HepG2 (cell line): ENCODE data around the gene RBM26. TPM values are rescaled to one million over a fixed set of nuclear protein-coding genes. Genes with fewer than 3 reads are reported as not detected.

Experiments
- ATAC-seq: fragments of 200-7000 bp; cut with Tn5 transposase; 3 replicates; pipeline ENCODE4 v1.9.1; 2020; ENCODE audit warnings: mild to moderate bottlenecking, moderate library complexity
- BruUV-seq: library from RNA; stranded (reverse); fragments of 400-500 nt; replicated peaks from 2 replicates; lab custom pipeline; 2021; lab: Mats Ljungman, UMichigan
- CTCF ChIA-PET: fragments of 300-600 bp; formaldehyde crosslinking; extraction: SDS; loops from one replicate; lab custom pipeline; 2021; ENCODE audit warnings: low total read pairs, inconsistent platforms, low intra/inter-chr PET ratio; lab: Yijun Ruan, JAX
- POLR2A ChIA-PET: fragments of 350-600 bp; sonication (Branson Sonifier 250); formaldehyde crosslinking; loops from one replicate; lab custom pipeline; 2020; ENCODE audit warnings: antibody characterized with exemption, inconsistent platforms; lab: Yijun Ruan, JAX
- DNase-seq: peaks from one replicate; pipeline ENCODE4 v3.0.0-alpha.2; 2015; ENCODE audit warnings: low spot score
- FAIRE-seq: peaks from 3 replicates; lab custom pipeline; 2011; peaks lifted over from hg19 to GRCh38; lab: Jason Lieb, UNC
- H2AFZ ChIP-seq: one replicate; pipeline ENCODE4 v1.6.1; 2011; ENCODE audit warnings: low read length, inconsistent platforms
- H3K27ac ChIP-seq: fragments of 300-600 bp; 3 replicates; pipeline ENCODE4 v1.8.0; 2011; ENCODE audit warnings: mixed run types, mild to moderate bottlenecking, mixed read lengths, low read length, inconsistent platforms; ENCODE audit not compliant: insufficient read depth; ENCODE audit errors: extremely low read length
- H3K27me3 ChIP-seq, 2 experiments: fragments of 200-600 bp in 1 of 2; 2 replicates in 1 of 2; 3 replicates in 1 of 2; pipeline versions ENCODE4 v1.6.0 to v1.8.0; 2011; ENCODE audit warnings: low read length in 2 of 2, mild to moderate bottlenecking in 2 of 2, moderate library complexity in 2 of 2, inconsistent platforms in 1 of 2; ENCODE audit not compliant: insufficient read depth in 2 of 2, control insufficient read depth in 1 of 2
- H3K36me3 ChIP-seq, 2 experiments: fragments of 200-600 bp in 1 of 2; replicated peaks in 1 of 2; 2 replicates in 1 of 2; 3 replicates in 1 of 2; pipeline versions ENCODE4 v1.5.1 to v1.8.0; 2011; ENCODE audit warnings: low read length in 2 of 2, inconsistent platforms in 1 of 2; ENCODE audit not compliant: insufficient read depth in 2 of 2, control insufficient read depth in 1 of 2
- H3K4me1 ChIP-seq: 2 replicates; pipeline ENCODE4 v1.5.1; 2012; ENCODE audit warnings: low read length, inconsistent platforms; ENCODE audit not compliant: insufficient read depth
- H3K4me2 ChIP-seq: 2 replicates; pipeline ENCODE4 v1.6.0; 2011; ENCODE audit warnings: low read depth, low read length, inconsistent platforms
- H3K4me3 ChIP-seq, 3 experiments: fragments of 200-600 bp in 1 of 3; sonication (generic), shearing (Covaris generic) in 1 of 3; replicated peaks in 1 of 3; 2 replicates each; pipeline ENCODE4 v1.5.1; 2011 to 2016; ENCODE audit warnings: low read length in 3 of 3, inconsistent platforms in 2 of 3, low read depth in 2 of 3, mild to moderate bottlenecking in 2 of 3, control low read depth in 1 of 3, mixed read lengths in 1 of 3; ENCODE audit not compliant: insufficient read depth in 1 of 3
- H3K79me2 ChIP-seq: one replicate; pipeline ENCODE4 v1.6.1; 2011; ENCODE audit warnings: low read length, inconsistent platforms; ENCODE audit not compliant: insufficient read depth
- H3K9ac ChIP-seq: 2 replicates; pipeline ENCODE4 v1.6.0; 2011; ENCODE audit warnings: mild to moderate bottlenecking, low read depth, low read length, inconsistent platforms; ENCODE audit not compliant: insufficient read depth
- H3K9me3 ChIP-seq: 2 replicates; pipeline ENCODE4 v1.5.1; 2012; ENCODE audit warnings: mild to moderate bottlenecking, low read length
- H4K20me1 ChIP-seq: 2 replicates; pipeline ENCODE4 v1.6.0; 2011; ENCODE audit warnings: inconsistent platforms, mild to moderate bottlenecking, low read length, moderate library complexity; ENCODE audit not compliant: insufficient read depth
- DMTF1 ChIP-seq: sonication (generic); formaldehyde crosslinking; IDR thresholded peaks from 2 replicates; pipeline ENCODE4 v1.4.0; 2020; ENCODE audit warnings: mild to moderate bottlenecking, missing genetic modification reagents
- DR1 ChIP-seq: sonication (generic); formaldehyde crosslinking; IDR thresholded peaks from 2 replicates; pipeline ENCODE4 v1.8.0; 2021; ENCODE audit warnings: mild to moderate bottlenecking, missing genetic modification reagents, inconsistent platforms
- MTF1 ChIP-seq: sonication (generic); formaldehyde crosslinking; IDR thresholded peaks from 2 replicates; pipeline ENCODE4 v1.5.0; 2020; ENCODE audit warnings: missing genetic modification reagents
- PAWR ChIP-seq: sonication (generic); formaldehyde crosslinking; IDR thresholded peaks from 2 replicates; pipeline ENCODE4 v1.4.0; 2020; ENCODE audit warnings: missing genetic modification reagents, mild to moderate bottlenecking, borderline replicate concordance
- PRDM15 ChIP-seq: sonication (generic); formaldehyde crosslinking; IDR thresholded peaks from 2 replicates; pipeline ENCODE4 v1.4.0; 2020; ENCODE audit warnings: missing genetic modification reagents
- RAD51 ChIP-seq: fragments of 450-650 bp; IDR thresholded peaks from 2 replicates; pipeline ENCODE4 v1.6.1; 2016; ENCODE audit warnings: borderline replicate concordance
- RCOR2 ChIP-seq: IDR thresholded peaks from 2 replicates; pipeline ENCODE4 v1.6.1; 2016; ENCODE audit warnings: missing biosample characterization, missing genetic modification reagents
- REPIN1 ChIP-seq: sonication (generic); formaldehyde crosslinking; IDR thresholded peaks from 2 replicates; pipeline ENCODE4 v1.8.0; 2022; ENCODE audit warnings: missing genetic modification reagents, low read depth, mild to moderate bottlenecking, borderline replicate concordance
- RNF2 ChIP-seq: fragments of 450-650 bp; conservative IDR thresholded peaks from 2 replicates; pipeline ENCODE4 v1.6.1; 2016; ENCODE audit warnings: low read depth
- SALL2 ChIP-seq: sonication (generic); formaldehyde crosslinking; IDR thresholded peaks from 2 replicates; pipeline ENCODE4 v1.8.1; 2023; ENCODE audit warnings: mild to moderate bottlenecking, missing genetic modification reagents, inconsistent platforms
- SP5 ChIP-seq: IDR thresholded peaks from 2 replicates; pipeline ENCODE4 v1.6.1; 2016; ENCODE audit warnings: low read depth, borderline replicate concordance
- STAT5B ChIP-seq: sonication (generic); formaldehyde crosslinking; IDR thresholded peaks from 2 replicates; pipeline ENCODE4 v1.4.0; 2020; ENCODE audit warnings: missing genetic modification reagents
- ZNF253 ChIP-seq: sonication (generic); formaldehyde crosslinking; IDR thresholded peaks from 2 replicates; pipeline ENCODE4 v1.8.0; 2022; ENCODE audit warnings: mild to moderate bottlenecking, missing genetic modification reagents, borderline replicate concordance
- ZNF350 ChIP-seq: sonication (generic); formaldehyde crosslinking; IDR thresholded peaks from 2 replicates; pipeline ENCODE4 v1.4.0; 2020; ENCODE audit warnings: mild to moderate bottlenecking, low read depth, missing genetic modification reagents, borderline replicate concordance
- ZNF44 ChIP-seq: sonication (generic); formaldehyde crosslinking; IDR thresholded peaks from 2 replicates; pipeline ENCODE4 v1.5.1; 2020; ENCODE audit warnings: mild to moderate bottlenecking, missing genetic modification reagents
- ZNF800 ChIP-seq: sonication (generic); formaldehyde crosslinking; IDR thresholded peaks from 2 replicates; pipeline ENCODE4 v1.4.0; 2020; ENCODE audit warnings: missing genetic modification reagents
- ZSCAN22 ChIP-seq: sonication (generic); formaldehyde crosslinking; IDR thresholded peaks from 2 replicates; pipeline ENCODE4 v1.4.0; 2020; ENCODE audit warnings: mild to moderate bottlenecking, missing genetic modification reagents
- ZSCAN9 ChIP-seq: IDR thresholded peaks from 2 replicates; pipeline ENCODE4 v1.6.1; 2016; ENCODE audit warnings: borderline replicate concordance
- WGBS: methylation state at CpG from one replicate; pipeline ENCODE4 v1.1.6; 2017; ENCODE audit warnings: low lambda C conversion rate; 5-methylcytosine and 5-hydroxymethylcytosine counted together
- in situ Hi-C: cut with HindIII; loops from 2 replicates; pipeline ENCODE4 v1.10.0; 2017; ENCODE audit warnings: low pct_unique_long_range_greater_than_20kb; ENCODE audit not compliant: extremely low pct_ligation_motif_present
- intact Hi-C: fragments of 100-400 bp; cut with micrococcal nuclease; formaldehyde crosslinking; loops from one replicate; pipeline ENCODE4 v1.10.0; 2022; ENCODE audit not compliant: unreplicated experiment
- polyA plus RNA-seq, 8 experiments: library from polyadenylated mRNA; depleted of rRNA in 3 of 8; stranded (reverse) in 7 of 8; unstranded in 1 of 8; fragments of >200 nt; fragmentation: Illumina TruSeq in 4 of 8; extraction: Trizol in 4 of 8; gene quantifications; 2 replicates each; pipeline versions ENCODE4 v1.2.1 to v1.2.3, GENCODE V29; 2011 to 2016; ENCODE audit warnings: low read depth in 4 of 8, missing spikeins in 1 of 8, mixed read lengths in 1 of 8; ENCODE audit not compliant: insufficient read depth in 1 of 8
- total RNA-seq, 5 experiments: library from RNA; depleted of rRNA; stranded (reverse); fragments of >200 nt; fragmentation: Illumina TruSeq; extraction: Trizol; gene quantifications; 2 replicates each; pipeline ENCODE4 v1.2.3, GENCODE V29; 2016; ENCODE audit warnings: low read depth in 1 of 5

The RBM26 gene
- total and polyA plus RNA-seq, 2 of the 13 experiments (the other 11 are each of a cell fraction or from before 2014, with no cell fraction given), result 19.4 to 34.4 TPM

GRCh38 chr13:79373916-79374315 lies 32.1 kb downstream of the RBM26 start (continued):
- TF ChIP-seq RAD51, result no peak
- TF ChIP-seq PRDM15 (CRISPR knock-in tag), result no peak
- TF ChIP-seq ZSCAN22 (CRISPR knock-in tag), result no peak

GRCh38 chr13:79369226-79369625 lies 36.8 kb downstream of the RBM26 start:
- TF ChIP-seq DR1, result no peak
- no peak for TF ChIP-seq ZNF800 (CRISPR knock-in tag)
- no peak for TF ChIP-seq ZNF44 (CRISPR knock-in tag)
- no peak for TF ChIP-seq REPIN1 (CRISPR knock-in tag)
- no peak for TF ChIP-seq MTF1 (CRISPR knock-in tag)
- no peak for TF ChIP-seq DMTF1
- TF ChIP-seq RNF2, result no peak
- no peak for TF ChIP-seq SALL2 (CRISPR knock-in tag)
- no peak for TF ChIP-seq ZNF350 (CRISPR knock-in tag)
- TF ChIP-seq SP5 (CRISPR knock-in tag), result no peak
- no peak for TF ChIP-seq ZNF253 (CRISPR knock-in tag)
- no peak for TF ChIP-seq STAT5B (CRISPR knock-in tag)
- TF ChIP-seq PAWR (CRISPR knock-in tag), result no peak
- no peak for TF ChIP-seq ZSCAN9
- TF ChIP-seq RCOR2, result no peak
- in situ Hi-C loops (no loop called here), intact Hi-C loops (no loop called here)
- ATAC-seq (no peak), FAIRE-seq (no peak), DNase-seq (no peak)
- H2AFZ ChIP-seq, result no peak overlapping the region
- no peaks in the 10 kb centered on the region for H3K4me1 ChIP-seq
- peaks cover 11 to 72% of the 10 kb centered on the region in 2 experiments for H3K36me3 ChIP-seq
- H3K79me2 ChIP-seq, result no peaks in the 10 kb centered on the region
- no peak overlapping the region for H3K4me3 ChIP-seq
- H4K20me1 ChIP-seq, result no peaks in the 10 kb centered on the region
- no peaks in the 10 kb centered on the region for H3K27me3 ChIP-seq
- no peak overlapping the region for H3K27ac ChIP-seq
- no peaks in the 10 kb centered on the region for H3K9me3 ChIP-seq
- POLR2A ChIA-PET, result no interaction called here
- CTCF ChIA-PET, result no interaction called here
- H3K4me2 ChIP-seq, result no peak overlapping the region
- H3K9ac ChIP-seq, result no peak overlapping the region
- BruUV-seq, result no TSS peak
- 98% methylated on average over 1 of the region's 1 CpG for WGBS
